T-cell (primary cell): ENCODE measurements around the gene CHERP. TPM values are rescaled to one million over a fixed set of nuclear protein-coding genes. Genes with fewer than 3 reads are reported as not detected.
A peak's percentile ranks its signal among the peaks of the same experiment; 100 is the strongest.

Source experiments
- ATAC-seq, 4 experiments: fragments of 200-7000 bp in 3 of 4; fragments of 150-1000 bp in 1 of 4; cut with Tn5 transposase; replicated peaks in 1 of 4; 1 replicate in 3 of 4; 2 replicates in 1 of 4; pipeline ENCODE4 v1.10.0; 2021; ENCODE audit warnings: moderate library complexity in 3 of 4, mild to moderate bottlenecking in 2 of 4, moderate number of reproducible peaks in 1 of 4
- CTCF ChIA-PET, 2 donors: fragments of 300-600 bp; sonication (Branson Sonifier 250); formaldehyde crosslinking; loops; one replicate each; lab custom pipeline; 2022; ENCODE audit warnings: antibody characterized with exemption in 2 of 2; lab: Charles Lee
- POLR2A ChIA-PET, 2 donors: fragments of 300-600 bp; sonication (Branson Sonifier 250); formaldehyde crosslinking; loops; one replicate each; lab custom pipeline; 2022; ENCODE audit warnings: antibody characterized with exemption in 2 of 2; lab: Charles Lee
- DNase-seq, 35 experiments: peaks; one replicate each; pipeline versions ENCODE4 v3.0.0 to v3.0.0-alpha.2; 2013 to 2023
- H3K27ac ChIP-seq: one replicate; pipeline ENCODE4 v1.5.1; 2013; ENCODE audit warnings: low read length
- H3K27me3 ChIP-seq, 2 experiments: replicated peaks in 1 of 2; 1 replicate in 1 of 2; 2 replicates in 1 of 2; pipeline versions ENCODE4 v1.6.1 to v1.7.0; 2013; ENCODE audit warnings: low read length in 1 of 2, mixed read lengths in 1 of 2; ENCODE audit not compliant: control insufficient read depth in 2 of 2, insufficient read depth in 2 of 2; ENCODE audit errors: extremely low read depth in 1 of 2
- H3K36me3 ChIP-seq, 2 donors: 1 replicate in 1 of 2; 2 replicates in 1 of 2; pipeline versions ENCODE4 v1.6.1 to v1.7.0; 2013; ENCODE audit warnings: low read length in 1 of 2; ENCODE audit not compliant: control insufficient read depth in 2 of 2, insufficient read depth in 1 of 2; ENCODE audit errors: extremely low read depth in 1 of 2
- H3K4me1 ChIP-seq, 2 experiments: 1 replicate in 1 of 2; 2 replicates in 1 of 2; pipeline versions ENCODE4 v1.6.1 to v1.7.0; 2013; ENCODE audit warnings: low read length in 2 of 2, mixed read lengths in 1 of 2; ENCODE audit not compliant: insufficient read depth in 2 of 2, control insufficient read depth in 1 of 2; ENCODE audit errors: extremely low read depth in 1 of 2
- H3K4me3 ChIP-seq, 2 donors: 1 replicate in 1 of 2; 2 replicates in 1 of 2; pipeline versions ENCODE4 v1.5.1 to v1.7.0; 2013; ENCODE audit warnings: mild to moderate bottlenecking in 2 of 2, low read length in 1 of 2, moderate library complexity in 1 of 2; ENCODE audit not compliant: control insufficient read depth in 1 of 2; ENCODE audit errors: extremely low read depth in 1 of 2
- H3K9me3 ChIP-seq: 2 replicates; pipeline ENCODE4 v1.7.0; 2013
- H3K27ac Mint-ChIP-seq, 2 donors: one replicate each; pipeline ENCODE4 v1.8.0; 2020 to 2021; ENCODE audit warnings: mild to moderate bottlenecking in 2 of 2, mixed read lengths in 2 of 2
- H3K27me3 Mint-ChIP-seq, 2 donors: one replicate each; pipeline ENCODE4 v1.8.0; 2021 to 2022; ENCODE audit warnings: mixed read lengths in 2 of 2
- H3K36me3 Mint-ChIP-seq: one replicate; pipeline ENCODE4 v1.8.0; 2021; ENCODE audit warnings: mixed read lengths
- H3K4me1 Mint-ChIP-seq, 3 donors: one replicate each; pipeline ENCODE4 v1.8.0; 2020 to 2022; ENCODE audit warnings: mixed read lengths in 3 of 3, mild to moderate bottlenecking in 1 of 3
- H3K4me3 Mint-ChIP-seq, 3 donors: one replicate each; pipeline ENCODE4 v1.8.0; 2020 to 2022; ENCODE audit warnings: mild to moderate bottlenecking in 3 of 3, mixed read lengths in 3 of 3, moderate library complexity in 3 of 3
- H3K9me3 Mint-ChIP-seq, 3 donors: one replicate each; pipeline ENCODE4 v1.8.0; 2020 to 2022; ENCODE audit warnings: mixed read lengths in 3 of 3
- WGBS: methylation state at CpG from one replicate; pipeline ENCODE4 v1.1.5; 2013; ENCODE audit warnings: missing lambda C conversion rate; ENCODE audit not compliant: insufficient coverage; 5-methylcytosine and 5-hydroxymethylcytosine counted together
- total RNA-seq, 35 experiments: library from RNA in 6 of 35; stranded (reverse) in 6 of 35; fragments of 120-200 nt in 1 of 35; gene quantifications; one replicate each; pipeline versions ENCODE4 v1.2.1 to v1.2.4 and lab custom pipeline; 2013 to 2026

Gene CHERP
- total RNA-seq, 5 donors from 2014 or later (not counting 1 experiment from before 2014, with no cell fraction given), result 52.6 to 76.7 (median 70.3) TPM

- Mint-ChIP-seq H3K4me1 (peaks cover 55 to 66% (median 65%) of the 10 kb centered on the region in 3 donors), H3K9me3 (no peaks in the 10 kb centered on the region), H3K27me3 (no peaks in the 10 kb centered on the region), H3K36me3 (peaks cover 19% of the 10 kb centered on the region), H3K27ac (no peak overlapping the region), H3K4me3 (no peak overlapping the region)
- H3K27me3 ChIP-seq, result no peaks in the 10 kb centered on the region
- H3K4me1 ChIP-seq, result peaks cover 19 to 58% of the 10 kb centered on the region in 2 experiments
- ChIA-PET CTCF (no interaction called here), POLR2A (interaction anchor here in 1 of 2 donors (0.9 kb wide), 1 partner anchor 14 kb away, joined by 5 read pairs; no protein-coding TSS in a partner anchor)
- no peak overlapping the region for H3K27ac ChIP-seq
- H3K9me3 ChIP-seq, result no peaks in the 10 kb centered on the region
- peaks cover 8 to 52% of the 10 kb centered on the region in 2 donors for H3K36me3 ChIP-seq
- ATAC-seq, result no peak
- DNase-seq, result no peak
- H3K4me3 ChIP-seq, result no peak overlapping the region
- 89% methylated on average over 17 of the region's 17 CpGs for WGBS
Measured at GRCh38 chr19:16577531-16577985, 35.3 kb upstream of the CHERP start.

GRCh38 chr19:16576690-16577530, 34.7 kb upstream of the CHERP start:
- Mint-ChIP-seq H3K27me3 (no peaks in the 10 kb centered on the region), H3K27ac (no peak overlapping the region), H3K4me1 (peaks cover 56 to 64% (median 62%) of the 10 kb centered on the region in 3 donors), H3K4me3 (no peak overlapping the region), H3K9me3 (no peaks in the 10 kb centered on the region), H3K36me3 (peaks cover 19% of the 10 kb centered on the region)
- H3K27ac ChIP-seq, result no peak overlapping the region
- CTCF ChIA-PET, result no interaction called here
- H3K4me1 ChIP-seq, result peaks cover 19 to 52% of the 10 kb centered on the region in 2 experiments
- no peak for DNase-seq
- POLR2A ChIA-PET, result interaction anchor here in 1 of 2 donors (0.9 kb wide), 1 partner anchor 14 kb away, joined by 5 read pairs; no protein-coding TSS in a partner anchor
- H3K27me3 ChIP-seq, result no peaks in the 10 kb centered on the region
- no peak overlapping the region for H3K4me3 ChIP-seq
- peaks cover 8 to 52% of the 10 kb centered on the region in 2 donors for H3K36me3 ChIP-seq
- H3K9me3 ChIP-seq, result no peaks in the 10 kb centered on the region
- no peak for ATAC-seq
- WGBS, result 94% methylated on average over 51 of the region's 52 CpGs

- peaks cover 8 to 46% of the 10 kb centered on the region in 2 donors for H3K36me3 ChIP-seq
- H3K4me1 ChIP-seq, result peaks cover 19 to 52% of the 10 kb centered on the region in 2 experiments
- Mint-ChIP-seq H3K9me3 (no peaks in the 10 kb centered on the region), H3K4me3 (no peak overlapping the region), H3K27me3 (no peaks in the 10 kb centered on the region), H3K27ac (no peak overlapping the region), H3K36me3 (peaks cover 19% of the 10 kb centered on the region), H3K4me1 (peaks cover 57 to 65% (median 63%) of the 10 kb centered on the region in 3 donors)
- CTCF ChIA-PET, result no interaction called here
- DNase-seq (no peak), ATAC-seq (no peak)
- 94% methylated on average over 48 of the region's 48 CpGs for WGBS
- H3K27ac ChIP-seq, result no peak overlapping the region
- H3K27me3 ChIP-seq, result no peaks in the 10 kb centered on the region
- POLR2A ChIA-PET, result no interaction called here
- no peaks in the 10 kb centered on the region for H3K9me3 ChIP-seq
- H3K4me3 ChIP-seq, result no peak overlapping the region
Measured at GRCh38 chr19:16575861-16576689, 33.8 kb upstream of the CHERP start.

GRCh38 chr19:16575282-16575681, 33.0 kb upstream of the CHERP start:
- peaks cover 19% of the 10 kb centered on the region for H3K36me3 Mint-ChIP-seq
- Histone ChIP-seq H3K4me1 (peaks cover 19 to 53% of the 10 kb centered on the region in 2 experiments), H3K4me3 (no peak overlapping the region), H3K27ac (no peak overlapping the region), H3K9me3 (no peaks in the 10 kb centered on the region), H3K36me3 (peaks cover 8 to 48% of the 10 kb centered on the region in 2 donors), H3K27me3 (no peaks in the 10 kb centered on the region)
- ChIA-PET CTCF (no interaction called here), POLR2A (no interaction called here)
- ATAC-seq, result no peak
- H3K27me3 Mint-ChIP-seq, result no peaks in the 10 kb centered on the region
- WGBS, result 84% methylated on average over 2 of the region's 2 CpGs
- peak overlapping the region in 1 of 3 donors; percentile 90 for H3K4me3 Mint-ChIP-seq
- H3K27ac Mint-ChIP-seq, result peak overlapping the region in 1 of 2 donors; percentile 53
- no peak for DNase-seq
- H3K4me1 Mint-ChIP-seq, result peaks cover 57 to 70% (median 67%) of the 10 kb centered on the region in 3 donors
- H3K9me3 Mint-ChIP-seq, result no peaks in the 10 kb centered on the region

GRCh38 chr19:16573925-16574324, 31.7 kb upstream of the CHERP start:
- H3K27ac ChIP-seq, result peak overlapping the region; percentile 95
- peaks cover 55 to 68% (median 66%) of the 10 kb centered on the region in 3 donors for H3K4me1 Mint-ChIP-seq
- peaks cover 8 to 52% of the 10 kb centered on the region in 2 donors for H3K36me3 ChIP-seq
- no peaks in the 10 kb centered on the region for H3K27me3 Mint-ChIP-seq
- H3K4me3 Mint-ChIP-seq, result peak overlapping the region; percentile 90 to 98 (median 92)
- POLR2A ChIA-PET, result interaction anchor here (0.6 to 0.9 kb wide), 3 partner anchors 8 to 15 kb away, joined by 3 read pairs; no protein-coding TSS in a partner anchor
- peak overlapping the region; percentile 76 to 94 for H3K27ac Mint-ChIP-seq
- peaks cover 19 to 62% of the 10 kb centered on the region in 2 experiments for H3K4me1 ChIP-seq
- CTCF ChIA-PET, result interaction anchor here in 1 of 2 donors (1.4 kb wide), 1 partner anchor 10 kb away, joined by 11 read pairs; no protein-coding TSS in a partner anchor
- ATAC-seq (no peak), DNase-seq (no peak)
- no peaks in the 10 kb centered on the region for H3K9me3 ChIP-seq
- peaks cover 20% of the 10 kb centered on the region for H3K36me3 Mint-ChIP-seq
- H3K4me3 ChIP-seq, result peak overlapping the region in 1 of 2 donors; percentile 93
- H3K27me3 ChIP-seq, result no peaks in the 10 kb centered on the region
- no peaks in the 10 kb centered on the region for H3K9me3 Mint-ChIP-seq

- DNase-seq (no peak), ATAC-seq (no peak)
- Histone ChIP-seq H3K36me3 (peaks cover 8 to 48% of the 10 kb centered on the region in 2 donors), H3K27me3 (no peaks in the 10 kb centered on the region), H3K9me3 (no peaks in the 10 kb centered on the region), H3K4me1 (peaks cover 19 to 62% of the 10 kb centered on the region in 2 experiments), H3K27ac (peak overlapping the region; percentile 95), H3K4me3 (peak overlapping the region; percentile 93 to 99)
- ChIA-PET POLR2A (interaction anchor here in 1 of 2 donors (0.9 kb wide), 1 partner anchor 11 kb away, joined by 3 read pairs; no protein-coding TSS in a partner anchor), CTCF (interaction anchor here in 1 of 2 donors (1.4 kb wide), 1 partner anchor 11 kb away, joined by 11 read pairs; no protein-coding TSS in a partner anchor)
- H3K4me3 Mint-ChIP-seq, result peak overlapping the region; percentile 90 to 98 (median 92)
- peaks cover 56 to 66% (median 62%) of the 10 kb centered on the region in 3 donors for H3K4me1 Mint-ChIP-seq
- WGBS, result 57% methylated on average over 7 of the region's 13 CpGs
- peaks cover 16% of the 10 kb centered on the region for H3K36me3 Mint-ChIP-seq
- H3K27ac Mint-ChIP-seq, result peak overlapping the region; percentile 94 to 99
- no peaks in the 10 kb centered on the region for H3K9me3 Mint-ChIP-seq
- no peaks in the 10 kb centered on the region for H3K27me3 Mint-ChIP-seq
Measured at GRCh38 chr19:16573296-16573695, 31.1 kb upstream of the CHERP start.
